Erythroblast (primary cell): Measurements from ENCODE around the gene NR1H2.

ENCODE experiments used
- GATA1 ChIP-seq: IDR thresholded peaks from 2 replicates; pipeline ENCODE4 v1.6.1; 2011; ENCODE audit warnings: low read depth, mild to moderate bottlenecking, control low read depth, low read length, moderate library complexity
- POLR2A ChIP-seq: IDR thresholded peaks from 2 replicates; pipeline ENCODE4 v1.6.1; 2011; ENCODE audit warnings: mild to moderate bottlenecking, low read length

GRCh38 chr19:50394017-50394416 lies 17.8 kb downstream of the NR1H2 start:
- TF ChIP-seq POLR2A, result no peak
- TF ChIP-seq GATA1, result no peak
